ENCODE results near the gene DMXL1.

The DMXL1 gene

DNA sequence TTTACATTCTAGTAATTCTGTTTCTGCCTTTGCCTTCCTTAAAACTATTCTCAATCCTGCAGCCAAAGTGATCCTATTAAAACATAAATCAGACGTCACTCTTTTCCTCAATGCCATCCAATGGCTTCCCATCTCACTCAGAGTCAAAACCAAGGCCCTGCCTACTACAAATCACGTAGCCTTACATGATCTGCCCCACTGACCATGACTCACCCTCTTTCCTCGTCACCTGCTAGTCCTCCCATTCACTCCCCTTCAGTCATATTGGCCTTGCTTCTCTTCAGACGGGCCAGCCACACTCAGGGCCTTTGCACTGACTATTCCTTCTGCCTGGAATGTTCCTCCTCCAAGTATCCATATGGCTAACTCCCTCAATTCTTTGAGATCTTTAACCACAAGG, 39.0 kb upstream of the DMXL1 start:
- Histone ChIP-seq H3K27ac (peak overlapping the region; percentile 99), H3K9me3 (ENCODE audit: low read depth, low read length) (no peaks in the 10 kb centered on the region), H3K36me3 (ENCODE audit: insufficient read depth, low read length) (no peaks in the 10 kb centered on the region), H3K9ac (ENCODE audit: insufficient read length) (no peak overlapping the region), H3K4me3 (peak overlapping the region; percentile 45)
- no peak for TF ChIP-seq FOXP2 (optimal IDR thresholded peaks at IDR 0.05; ENCODE audit: control extremely low read depth, extremely low read length, insufficient read depth)
- TF ChIP-seq POLR2AphosphoS5 (IDR thresholded peaks at IDR 0.05; ENCODE audit: borderline replicate concordance, low read depth, low read length): no peak
- no peak for TF ChIP-seq EZH2 (IDR thresholded peaks at IDR 0.05)
- no peak for DNase-seq (ENCODE audit: low read depth, low spot score)

DNA sequence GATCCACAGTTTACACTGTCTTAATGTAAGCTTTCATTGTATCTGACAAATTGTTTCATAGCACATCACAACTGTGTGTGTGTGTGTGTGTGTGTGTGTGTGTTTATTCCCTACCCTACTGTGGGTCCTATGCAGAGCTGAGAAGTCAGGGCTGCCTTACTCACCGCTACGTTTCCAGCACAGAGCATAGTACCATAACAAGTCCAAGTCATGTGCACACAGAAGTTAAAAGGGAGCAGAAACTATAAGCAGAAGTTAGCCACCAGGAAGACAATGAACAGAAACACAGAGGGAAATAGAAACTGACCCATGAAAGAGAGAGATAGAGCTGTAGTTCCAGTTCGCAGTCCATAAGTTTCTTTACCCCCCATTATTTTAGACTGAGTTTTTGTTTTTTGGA, 38.2 kb upstream of the DMXL1 start:
- no peaks in the 10 kb centered on the region for H3K9me3 ChIP-seq (ENCODE audit: low read depth, low read length)
- H3K36me3 ChIP-seq (ENCODE audit: insufficient read depth, low read length): no peaks in the 10 kb centered on the region
- no peak for TF ChIP-seq FOXP2 (optimal IDR thresholded peaks at IDR 0.05; ENCODE audit: control extremely low read depth, extremely low read length, insufficient read depth)
- TF ChIP-seq EZH2 (IDR thresholded peaks at IDR 0.05): no peak
- no peak for TF ChIP-seq POLR2AphosphoS5 (IDR thresholded peaks at IDR 0.05; ENCODE audit: borderline replicate concordance, low read depth, low read length)
- no peak overlapping the region for H3K9ac ChIP-seq (ENCODE audit: insufficient read length)
- peak overlapping the region; percentile 99 for H3K27ac ChIP-seq
- no peak overlapping the region for H3K4me3 ChIP-seq
- DNase-seq (ENCODE audit: low read depth, low spot score): no peak

DNA sequence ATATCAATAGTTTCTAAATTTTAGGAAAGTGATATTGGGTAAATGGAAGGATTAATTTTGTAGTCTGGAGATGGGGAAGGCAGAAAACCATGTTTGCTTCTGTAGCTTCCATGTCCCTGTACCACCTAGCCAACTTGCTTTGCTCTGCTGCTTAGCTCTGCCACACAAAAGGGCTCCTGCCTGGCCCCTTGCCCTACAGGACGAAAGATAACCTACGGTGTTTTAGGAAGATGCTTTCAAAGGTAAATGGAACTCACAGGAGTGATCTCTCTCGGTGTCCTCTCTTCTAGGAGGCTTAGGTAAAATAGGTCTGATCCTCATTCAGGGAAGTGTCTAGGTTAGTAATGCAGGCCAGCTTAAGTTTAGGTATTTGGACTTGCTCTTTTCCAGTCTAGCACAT, 37.8 kb upstream of the DMXL1 start:
- no peaks in the 10 kb centered on the region for H3K9me3 ChIP-seq (ENCODE audit: low read depth, low read length)
- no peak for DNase-seq (ENCODE audit: low read depth, low spot score)
- H3K36me3 ChIP-seq (ENCODE audit: insufficient read depth, low read length): no peaks in the 10 kb centered on the region
- no peak overlapping the region for H3K9ac ChIP-seq (ENCODE audit: insufficient read length)
- peak overlapping the region; percentile 99; the same call in 1 of the 2 replicates for H3K27ac ChIP-seq
- no peak for TF ChIP-seq EZH2 (IDR thresholded peaks at IDR 0.05)
- TF ChIP-seq POLR2AphosphoS5 (IDR thresholded peaks at IDR 0.05; ENCODE audit: borderline replicate concordance, low read depth, low read length): no peak
- no peak for TF ChIP-seq FOXP2 (optimal IDR thresholded peaks at IDR 0.05; ENCODE audit: control extremely low read depth, extremely low read length, insufficient read depth)
- no peak overlapping the region for H3K4me3 ChIP-seq

DNA sequence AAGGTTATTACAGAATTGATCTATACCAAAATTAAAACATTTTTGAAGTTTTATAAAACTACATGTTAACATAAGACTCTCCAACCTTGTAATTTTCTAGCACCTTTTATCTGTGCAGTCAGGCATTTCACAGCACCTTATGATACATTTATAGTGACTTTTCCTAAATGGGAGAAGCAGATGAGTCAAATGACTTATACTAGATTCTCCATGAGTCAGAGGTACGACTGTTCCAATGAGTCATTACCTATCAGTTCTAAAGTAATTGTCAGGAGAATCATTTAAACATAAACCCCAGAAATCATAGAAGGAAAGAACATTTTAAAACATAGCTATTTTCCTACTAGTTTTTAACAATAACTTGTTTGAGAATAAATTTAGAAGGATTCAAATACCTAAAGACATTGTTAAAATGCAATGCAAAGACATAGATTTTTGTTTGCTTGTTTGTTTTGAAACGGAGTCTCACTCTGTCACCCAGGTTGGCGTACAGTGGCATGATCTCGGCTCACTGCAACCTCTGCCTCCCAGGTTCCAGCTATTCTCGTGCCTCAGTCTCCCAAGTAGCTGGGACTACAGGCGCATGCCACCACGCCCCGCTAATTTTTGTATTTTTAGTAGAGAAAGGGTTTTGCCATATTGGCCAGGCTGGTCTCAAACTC, 34.7 kb upstream of the DMXL1 start:
- H3K9ac ChIP-seq (ENCODE audit: insufficient read length): no peak overlapping the region
- no peak overlapping the region for H3K4me3 ChIP-seq
- TF ChIP-seq EZH2 (IDR thresholded peaks at IDR 0.05) (no peak), FOXP2 (optimal IDR thresholded peaks at IDR 0.05; ENCODE audit: control extremely low read depth, extremely low read length, insufficient read depth) (no peak), POLR2AphosphoS5 (IDR thresholded peaks at IDR 0.05; ENCODE audit: borderline replicate concordance, low read depth, low read length) (no peak)
- H3K9me3 ChIP-seq (ENCODE audit: low read depth, low read length): no peaks in the 10 kb centered on the region
- no peaks in the 10 kb centered on the region for H3K36me3 ChIP-seq (ENCODE audit: insufficient read depth, low read length)
- DNase-seq (ENCODE audit: low read depth, low spot score): no peak
- 0 out of 2 replicates have a peak overlapping the region, but pooled peaks have one; percentile 17 for H3K27ac ChIP-seq

DNA sequence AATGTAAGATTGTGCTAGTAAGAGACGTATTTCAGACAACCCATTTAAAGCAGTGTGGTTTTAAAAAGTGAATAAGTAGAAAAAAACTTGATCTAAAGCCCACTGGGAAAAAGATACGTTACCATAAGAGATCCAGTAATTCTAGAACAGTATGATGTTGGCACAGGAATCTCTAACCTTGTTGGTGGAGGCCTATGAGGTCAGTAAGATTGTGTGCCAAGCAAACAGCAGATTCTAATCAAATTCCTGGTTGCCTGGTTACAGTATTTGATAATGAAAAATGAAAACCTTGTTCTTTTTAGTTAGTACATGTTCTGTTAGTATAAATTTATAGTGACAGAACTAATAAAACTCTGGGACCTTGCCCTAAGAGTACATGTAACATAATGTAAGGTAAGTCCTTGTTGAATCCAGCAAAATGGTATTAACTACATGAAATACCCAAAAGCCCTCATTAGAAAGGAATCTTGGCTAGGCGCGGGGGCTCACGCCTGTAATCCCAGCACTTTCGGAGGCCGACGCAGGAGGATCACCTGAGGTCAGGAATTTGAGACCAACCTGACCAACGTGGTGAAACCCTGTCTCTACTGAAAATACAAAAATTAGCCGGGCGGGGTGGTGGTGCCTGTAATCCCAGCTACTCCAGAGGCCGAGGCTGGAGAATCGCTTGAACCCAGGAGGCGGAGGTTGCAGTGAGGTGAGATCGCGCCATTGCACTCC, 33.2 kb upstream of the DMXL1 start:
- 0 out of 2 replicates have a peak overlapping the region, but pooled peaks have one; percentile 49 for H3K27ac ChIP-seq

DNA sequence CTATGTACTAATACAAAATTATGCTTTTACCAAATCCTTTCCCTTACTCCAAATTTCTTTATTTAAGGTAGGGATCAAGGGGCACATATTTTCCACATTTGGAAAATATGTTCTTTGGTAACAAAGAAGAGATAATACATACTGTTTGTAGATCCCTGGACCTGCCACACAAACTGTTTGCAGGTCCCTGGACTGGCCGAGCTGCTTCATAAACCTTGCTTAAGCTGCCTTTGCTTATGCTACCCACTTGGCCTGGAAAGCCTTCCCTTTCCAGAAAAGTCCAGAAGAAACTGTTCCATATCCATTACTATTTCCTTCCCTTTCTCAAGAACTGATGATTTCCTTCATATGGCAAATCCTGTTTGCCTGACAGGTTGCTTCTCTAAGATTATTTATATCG, 22.6 kb upstream of the DMXL1 start:
- Histone ChIP-seq H3K9ac (ENCODE audit: insufficient read length) (no peak overlapping the region), H3K27ac (no peak overlapping the region), H3K36me3 (ENCODE audit: insufficient read depth, low read length) (no peaks in the 10 kb centered on the region), H3K9me3 (ENCODE audit: low read depth, low read length) (no peaks in the 10 kb centered on the region), H3K4me3 (no peak overlapping the region)
- no peak for TF ChIP-seq FOXP2 (optimal IDR thresholded peaks at IDR 0.05; ENCODE audit: control extremely low read depth, extremely low read length, insufficient read depth)
- TF ChIP-seq POLR2AphosphoS5 (IDR thresholded peaks at IDR 0.05; ENCODE audit: borderline replicate concordance, low read depth, low read length): no peak
- no peak for TF ChIP-seq EZH2 (IDR thresholded peaks at IDR 0.05)
- DNase-seq (ENCODE audit: low read depth, low spot score): no peak

More for the DNA sequence above, 33.2 kb upstream of the DMXL1 start:
- H3K36me3 ChIP-seq (ENCODE audit: insufficient read depth, low read length): no peaks in the 10 kb centered on the region
- peak overlapping the region; percentile 17 for H3K9ac ChIP-seq (ENCODE audit: insufficient read length)
- no peak for DNase-seq (ENCODE audit: low read depth, low spot score)
- no peak overlapping the region for H3K4me3 ChIP-seq
- TF ChIP-seq EZH2 (IDR thresholded peaks at IDR 0.05): no peak
- no peak for TF ChIP-seq FOXP2 (optimal IDR thresholded peaks at IDR 0.05; ENCODE audit: control extremely low read depth, extremely low read length, insufficient read depth)
- no peak for TF ChIP-seq POLR2AphosphoS5 (IDR thresholded peaks at IDR 0.05; ENCODE audit: borderline replicate concordance, low read depth, low read length)
- no peaks in the 10 kb centered on the region for H3K9me3 ChIP-seq (ENCODE audit: low read depth, low read length)

DNA sequence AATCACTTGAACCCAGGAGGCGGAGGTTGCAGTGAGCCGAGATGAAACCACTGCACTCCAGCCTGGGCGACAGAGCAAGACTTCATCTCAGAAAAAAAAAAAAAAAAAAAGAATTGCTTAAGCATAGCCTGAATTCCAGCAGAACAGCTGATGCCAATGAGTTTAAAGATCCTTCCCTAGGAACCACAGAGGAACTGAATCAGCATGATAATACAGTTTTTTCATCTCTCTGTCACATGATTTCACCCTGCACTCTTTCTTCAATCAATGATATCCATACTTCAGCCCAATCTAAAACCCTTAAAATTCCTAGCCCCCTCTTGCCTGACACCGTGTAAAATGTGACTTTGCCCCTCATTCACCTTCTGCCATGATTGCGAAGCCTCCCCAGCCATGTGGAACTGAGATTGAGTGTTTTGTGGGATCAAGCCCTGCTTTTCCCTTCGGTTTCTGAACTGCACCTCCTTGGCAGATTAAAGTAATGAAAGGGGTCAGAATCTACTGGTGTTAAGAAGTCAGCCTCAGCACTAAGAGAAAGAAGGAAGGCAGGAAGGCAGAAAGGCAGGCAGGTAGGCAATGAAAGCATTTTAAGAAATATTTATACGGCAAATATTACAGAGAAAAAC, 20.9 kb upstream of the DMXL1 start:
- peak overlapping the region; percentile 97 for H3K27ac ChIP-seq
- no peaks in the 10 kb centered on the region for H3K36me3 ChIP-seq (ENCODE audit: insufficient read depth, low read length)
- H3K9me3 ChIP-seq (ENCODE audit: low read depth, low read length): no peaks in the 10 kb centered on the region
- peak overlapping the region; percentile 67 for H3K9ac ChIP-seq (ENCODE audit: insufficient read length)
- H3K4me3 ChIP-seq: peak overlapping the region; percentile 50; the same call in 1 of the 2 replicates
- peak; percentile 82 for DNase-seq (ENCODE audit: low read depth, low spot score)
- TF ChIP-seq EZH2 (IDR thresholded peaks at IDR 0.05): no peak
- no peak for TF ChIP-seq FOXP2 (optimal IDR thresholded peaks at IDR 0.05; ENCODE audit: control extremely low read depth, extremely low read length, insufficient read depth)
- TF ChIP-seq POLR2AphosphoS5 (IDR thresholded peaks at IDR 0.05; ENCODE audit: borderline replicate concordance, low read depth, low read length): no peak

DNA sequence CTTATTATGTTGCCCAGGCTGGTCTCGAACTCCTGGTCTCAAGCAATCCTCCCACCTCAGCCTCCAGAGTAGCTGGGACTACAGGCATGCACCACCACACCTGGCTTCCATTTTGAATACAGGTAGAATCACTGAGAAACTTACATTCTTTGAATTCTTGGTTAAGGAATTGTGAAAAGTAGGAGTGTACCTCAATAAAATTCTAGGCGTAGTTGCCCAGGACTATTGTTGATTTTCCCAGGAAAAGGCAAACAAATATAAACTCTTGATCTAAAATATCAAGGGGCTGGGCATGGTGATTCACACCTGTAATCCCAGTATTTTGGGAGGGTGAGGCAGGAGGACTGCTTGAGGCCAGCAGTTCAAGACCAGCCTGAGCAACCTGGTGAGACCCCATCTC, 16.8 kb upstream of the DMXL1 start:
- Histone ChIP-seq H3K9me3 (ENCODE audit: low read depth, low read length) (no peaks in the 10 kb centered on the region), H3K27ac (no peak overlapping the region), H3K9ac (ENCODE audit: insufficient read length) (no peak overlapping the region), H3K36me3 (ENCODE audit: insufficient read depth, low read length) (no peaks in the 10 kb centered on the region), H3K4me3 (no peak overlapping the region)
- DNase-seq (ENCODE audit: low read depth, low spot score): no peak
- TF ChIP-seq EZH2 (IDR thresholded peaks at IDR 0.05) (no peak), FOXP2 (optimal IDR thresholded peaks at IDR 0.05; ENCODE audit: control extremely low read depth, extremely low read length, insufficient read depth) (no peak), POLR2AphosphoS5 (IDR thresholded peaks at IDR 0.05; ENCODE audit: borderline replicate concordance, low read depth, low read length) (no peak)

All from SK-N-MC (cell line).